Heart left ventricle (tissue), 16 donors: ENCODE results near the gene KIF21B. TPM values are rescaled to one million over a fixed set of nuclear protein-coding genes. Genes with fewer than 3 reads are reported as not detected.
"Not testable (repeated sequence)": the region's sequence is repeated elsewhere in the genome, so short reads cannot be mapped to it uniquely, and the experiment has no call there.

Source experiments
- ATAC-seq, 4 donors: fragments of 200-7000 bp; cut with Tn5 transposase; one replicate each; pipeline ENCODE4 v1.9.1; 2020 to 2022; ENCODE audit warnings: moderate library complexity in 4 of 4, mild to moderate bottlenecking in 3 of 4, moderate number of reproducible peaks in 1 of 4
- DNase-seq, 5 donors: peaks; one replicate each; pipeline ENCODE4 v3.0.0-alpha.2; 2020
- H3K27ac ChIP-seq, 12 donors: fragments of 200-600 bp; sonication (generic) in 4 of 12; one replicate each; pipeline versions ENCODE4 v1.5.0 to v1.8.0; 2016 to 2022; ENCODE audit warnings: mild to moderate bottlenecking in 2 of 12
- H3K27me3 ChIP-seq, 9 donors: fragments of 200-600 bp; sonication (generic) in 2 of 9; one replicate each; pipeline versions ENCODE4 v1.5.1 to v1.8.0; 2016 to 2022; ENCODE audit warnings: mild to moderate bottlenecking in 3 of 9
- H3K36me3 ChIP-seq, 9 donors: fragments of 200-600 bp; sonication (generic) in 2 of 9; one replicate each; pipeline versions ENCODE4 v1.5.0 to v1.8.0; 2018 to 2022; ENCODE audit warnings: mild to moderate bottlenecking in 2 of 9
- H3K4me1 ChIP-seq, 12 donors: fragments of 200-600 bp; sonication (generic) in 4 of 12; one replicate each; pipeline versions ENCODE4 v1.5.0 to v1.8.0; 2016 to 2022; ENCODE audit warnings: mild to moderate bottlenecking in 3 of 12
- H3K4me3 ChIP-seq, 12 donors: fragments of 200-600 bp; sonication (generic) in 4 of 12; one replicate each; pipeline versions ENCODE4 v1.5.0 to v1.8.0; 2017 to 2022; ENCODE audit warnings: mild to moderate bottlenecking in 9 of 12, moderate library complexity in 4 of 12
- H3K9me3 ChIP-seq, 12 donors: fragments of 200-600 bp; sonication (generic) in 4 of 12; one replicate each; pipeline versions ENCODE4 v1.5.0 to v1.8.0; 2016 to 2022; ENCODE audit warnings: mild to moderate bottlenecking in 1 of 12
- POLR2A ChIP-seq, 2 donors: fragments of 450-650 bp; IDR thresholded peaks; one replicate each; pipeline ENCODE4 v1.6.1; 2017; ENCODE audit warnings: antibody characterized with exemption in 2 of 2, mild to moderate bottlenecking in 2 of 2, moderate library complexity in 2 of 2
- WGBS, 4 donors: extraction: QIAGEN DNeasy Blood & Tissue Kit in 2 of 4; methylation state at CpG; one replicate each; pipeline versions ENCODE4 v1.1.5 to v1.1.7; 2013 to 2018; 5-methylcytosine and 5-hydroxymethylcytosine counted together
- intact Hi-C, 10 donors: fragments of 100-400 bp; cut with DNase I; formaldehyde crosslinking; loops; one replicate each; pipeline versions ENCODE4 v1.11.1 to v1.14.2; 2022
- polyA plus RNA-seq, 2 donors: library from polyadenylated mRNA; stranded (reverse); fragments of 200-250 nt; gene quantifications; one replicate each; pipeline ENCODE4 v1.2.3, GENCODE V29; 2013
- total RNA-seq, 9 donors: library from RNA; depleted of rRNA in 2 of 9; stranded (reverse); fragments of >200 nt in 2 of 9; fragmentation: NEBNext Ultra II Directional in 3 of 9; extraction: Animal tissue kit (Norgen Biotek cat#: 25700) in 3 of 9; gene quantifications; one replicate each; pipeline versions ENCODE4 v1.1.0 to v1.2.4, GENCODE V29; 2016 to 2023
- TF ChIP-seq, protein P1 (sequence below), 12 donors: fragments of 200-600 bp; sonication (generic) in 4 of 12; IDR thresholded peaks; one replicate each; pipeline versions ENCODE4 v1.5.0 to v1.8.0; 2018 to 2022; ENCODE audit warnings: antibody characterized with exemption in 12 of 12, mild to moderate bottlenecking in 5 of 12
- donor health status: ischemic (EF 13 %, LVEDD 7.1; RV severe dilation, severe dysfunction).
- donor health status: healthy with polysubstance abuse.
- donor health status: DM: no; HTN: yes; CAD: no.
- donor health status: DM: no; HTN: no; CAD: no.
- donor health status: ischemic (EF 25% LVEDD 6.9; RV normal size, moderate dysfunction).
- donor health status: ischemic (EF 25% LVEDD 5.7; RV mildly dilated, moderate dysfunction).
- donor health status: healthy.
- donor health status: DM: yes; HTN: yes; CAD: no.
- donor health status: ischemic (EF 35%, LVEDD 5.7; RV mildly dilated, moderate dysfunction).
- donor health status: nonischemic (EF 11% LVEDD 7.7; RV severe dilation, severe dysfunction).
- donor health status: DM: yes; HTN: yes; CAD: no.
- donor health status: PGD.
- donor health status: ischemic (EF 29% LVEDD 5.4; RV normal size, mild dysfunction).
- donor health status: nonischemic (EF 23%, LVEDD 6.1; RV moderate dilation, normal function).

KIF21B gene
- total and polyA plus RNA-seq, 11 donors: 0.21 to 3.6 (median 0.46) TPM

DNA sequence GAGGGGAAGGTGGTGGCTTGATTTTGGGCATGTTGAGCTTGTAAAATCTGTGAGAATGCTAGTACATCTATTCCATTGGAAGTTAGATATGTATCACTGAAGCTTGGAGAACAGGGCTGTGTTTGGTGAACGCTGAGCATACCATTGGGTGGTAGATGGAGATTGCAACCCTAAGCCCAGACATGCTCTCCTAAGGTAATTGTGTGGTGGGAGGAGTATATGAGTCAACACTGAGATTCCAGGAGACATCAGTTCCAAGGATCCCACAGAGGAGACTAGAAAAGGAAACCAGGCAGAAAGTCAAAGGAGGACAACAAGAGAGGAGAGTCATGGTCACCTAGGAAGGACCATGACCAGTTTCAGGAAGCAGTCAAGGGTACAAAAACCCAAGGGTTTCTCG, 60.4 kb downstream of the KIF21B start:
- no peak for ATAC-seq
- 90 to 98% (median 96%) methylated on average over 2 of the region's 2 CpGs for WGBS, 4 donors
- H3K4me1 ChIP-seq: no peaks in the 10 kb centered on the region
- H3K36me3 ChIP-seq: no peaks in the 10 kb centered on the region
- DNase-seq: no peak
- H3K9me3 ChIP-seq: no peaks in the 10 kb centered on the region
- no peak overlapping the region for H3K4me3 ChIP-seq
- TF ChIP-seq, protein P1, sequence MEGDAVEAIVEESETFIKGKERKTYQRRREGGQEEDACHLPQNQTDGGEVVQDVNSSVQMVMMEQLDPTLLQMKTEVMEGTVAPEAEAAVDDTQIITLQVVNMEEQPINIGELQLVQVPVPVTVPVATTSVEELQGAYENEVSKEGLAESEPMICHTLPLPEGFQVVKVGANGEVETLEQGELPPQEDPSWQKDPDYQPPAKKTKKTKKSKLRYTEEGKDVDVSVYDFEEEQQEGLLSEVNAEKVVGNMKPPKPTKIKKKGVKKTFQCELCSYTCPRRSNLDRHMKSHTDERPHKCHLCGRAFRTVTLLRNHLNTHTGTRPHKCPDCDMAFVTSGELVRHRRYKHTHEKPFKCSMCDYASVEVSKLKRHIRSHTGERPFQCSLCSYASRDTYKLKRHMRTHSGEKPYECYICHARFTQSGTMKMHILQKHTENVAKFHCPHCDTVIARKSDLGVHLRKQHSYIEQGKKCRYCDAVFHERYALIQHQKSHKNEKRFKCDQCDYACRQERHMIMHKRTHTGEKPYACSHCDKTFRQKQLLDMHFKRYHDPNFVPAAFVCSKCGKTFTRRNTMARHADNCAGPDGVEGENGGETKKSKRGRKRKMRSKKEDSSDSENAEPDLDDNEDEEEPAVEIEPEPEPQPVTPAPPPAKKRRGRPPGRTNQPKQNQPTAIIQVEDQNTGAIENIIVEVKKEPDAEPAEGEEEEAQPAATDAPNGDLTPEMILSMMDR (IDR thresholded peaks at IDR 0.05): no peak
- TF ChIP-seq POLR2A (IDR thresholded peaks at IDR 0.05): no peak
- intact Hi-C loops: no loop called here
- H3K27ac ChIP-seq: no peak overlapping the region
- H3K27me3 ChIP-seq: peaks cover 0 to 3% (median 0%) of the 10 kb centered on the region in 9 donors

DNA sequence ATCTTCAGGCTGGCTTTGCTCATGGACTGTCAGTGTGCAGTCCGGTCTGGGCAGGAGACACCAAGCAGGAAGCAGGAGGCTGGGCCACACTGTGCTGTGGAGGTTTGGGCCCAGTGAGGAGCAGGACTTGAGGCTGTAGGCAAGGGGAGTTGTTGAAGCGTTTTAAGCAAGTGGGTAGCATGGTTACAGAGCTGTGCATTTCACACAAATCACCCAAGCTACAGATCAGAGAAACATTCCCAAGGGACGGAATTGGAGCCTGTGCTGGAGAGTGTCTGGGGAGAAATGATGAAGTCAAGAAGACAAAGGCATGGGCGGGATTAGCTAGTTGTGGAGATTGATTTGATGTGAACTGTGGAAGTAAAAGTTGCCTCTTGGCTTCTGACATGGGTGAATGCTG, 60.9 kb downstream of the KIF21B start:
- intact Hi-C loops: no loop called here
- H3K27me3 ChIP-seq: peaks cover 0 to 3% (median 0%) of the 10 kb centered on the region in 9 donors
- no peaks in the 10 kb centered on the region for H3K36me3 ChIP-seq
- H3K4me1 ChIP-seq: no peaks in the 10 kb centered on the region
- no peak overlapping the region for H3K4me3 ChIP-seq
- no peak for ATAC-seq
- 73 to 89% (median 84%) methylated on average over 4 of the region's 4 CpGs for WGBS, 4 donors
- H3K27ac ChIP-seq: no peak overlapping the region
- TF ChIP-seq, protein P1 (IDR thresholded peaks at IDR 0.05): no peak
- TF ChIP-seq POLR2A (IDR thresholded peaks at IDR 0.05): no peak
- peak in 1 of 5 donors; percentile 14 for DNase-seq
- no peaks in the 10 kb centered on the region for H3K9me3 ChIP-seq

DNA sequence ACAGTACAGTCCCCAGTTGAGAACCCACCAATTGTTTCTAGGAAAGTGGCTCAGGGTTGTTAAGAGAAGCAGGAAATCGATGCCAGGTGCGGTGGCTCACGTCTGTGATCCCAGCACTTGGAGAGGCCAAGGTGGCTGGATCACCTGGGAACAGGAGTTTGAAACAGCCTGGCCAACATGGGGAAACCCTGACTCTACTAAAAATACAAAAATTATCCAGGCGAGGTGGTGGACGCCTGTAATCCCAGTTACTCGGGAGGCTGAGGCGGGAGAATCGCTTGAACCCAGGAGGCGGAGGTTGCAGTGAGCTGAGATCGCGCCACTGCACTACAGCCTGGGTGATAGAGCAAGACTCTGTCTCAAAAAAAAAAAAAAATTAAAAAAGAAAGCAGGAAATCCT, 61.4 kb downstream of the KIF21B start:
- intact Hi-C loops, H3K36me3 ChIP-seq, ATAC-seq, H3K27me3 ChIP-seq, H3K27ac ChIP-seq, H3K4me3 ChIP-seq, H3K9me3 ChIP-seq, H3K4me1 ChIP-seq: not testable (repeated sequence)
- 92 to 94% (median 93%) methylated on average over 11 of the region's 11 CpGs for WGBS, 4 donors
- DNase-seq: peak in 1 of 5 donors; percentile 10

DNA sequence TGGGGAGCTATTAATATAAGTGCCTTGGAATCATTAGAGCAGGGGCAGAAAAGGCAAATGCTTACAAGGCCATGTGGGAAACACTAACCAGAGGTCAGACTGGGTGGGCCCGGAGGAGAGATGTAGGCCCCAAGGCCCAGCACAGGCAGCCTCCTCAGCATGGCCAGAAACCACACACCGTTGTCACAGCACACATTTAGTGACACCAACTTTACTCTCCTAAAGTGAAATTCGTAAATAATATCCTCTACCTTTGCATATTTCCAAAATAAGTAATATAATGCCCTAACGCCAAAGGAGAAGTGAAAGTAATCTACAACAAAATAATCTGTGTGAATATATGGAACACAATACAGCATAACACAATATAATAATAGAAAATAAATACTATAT, 62.6 kb downstream of the KIF21B start:
- Histone ChIP-seq H3K36me3 (no peaks in the 10 kb centered on the region), H3K4me3 (no peak overlapping the region), H3K27me3 (peaks cover 0 to 3% (median 0%) of the 10 kb centered on the region in 9 donors), H3K4me1 (no peaks in the 10 kb centered on the region), H3K27ac (no peak overlapping the region), H3K9me3 (no peaks in the 10 kb centered on the region)
- no peak for ATAC-seq
- TF ChIP-seq, protein P1 (IDR thresholded peaks at IDR 0.05): no peak
- no peak for TF ChIP-seq POLR2A (IDR thresholded peaks at IDR 0.05)
- WGBS, 4 donors: 91 to 96% (median 93%) methylated on average over 4 of the region's 4 CpGs
- peak in 1 of 5 donors; percentile 9 for DNase-seq
- intact Hi-C loops: no loop called here

DNA sequence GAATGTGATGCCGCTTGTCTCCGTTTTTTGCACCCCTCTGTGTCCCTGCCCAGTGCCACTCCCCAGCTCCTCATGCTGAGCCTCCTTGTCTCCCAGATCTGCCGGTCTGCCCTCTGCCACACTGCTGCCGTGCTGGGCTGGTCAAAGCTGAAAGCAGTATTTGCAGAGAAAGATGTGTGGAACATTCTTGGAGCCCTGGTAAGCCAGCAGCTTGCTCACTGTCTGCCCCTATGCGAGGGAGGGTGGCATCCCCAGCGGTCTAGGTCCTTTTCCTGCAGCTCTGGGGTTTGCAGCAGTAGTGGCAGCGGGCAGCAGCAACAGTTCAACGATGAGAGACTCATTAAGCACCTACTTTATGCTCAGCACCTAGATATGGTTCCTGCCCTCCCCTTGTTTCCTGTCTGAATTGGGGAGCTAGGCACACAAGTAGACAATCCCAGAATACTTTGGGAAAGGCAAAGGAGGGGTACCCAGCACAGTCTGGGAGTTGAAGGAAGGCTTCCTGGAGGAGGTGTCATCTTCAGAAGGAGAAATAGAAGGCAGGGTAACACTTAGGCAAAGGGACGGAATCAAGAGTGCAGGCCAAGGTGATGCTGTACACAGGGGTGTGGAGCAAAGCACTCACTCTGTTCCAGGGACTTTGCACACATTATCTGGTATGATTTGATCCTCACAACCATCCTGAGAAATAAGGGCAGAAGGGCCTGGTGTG, 63.1 kb downstream of the KIF21B start:
- ATAC-seq (no peak), DNase-seq (peak in 1 of 5 donors; percentile 7)
- 70 to 82% (median 72%) methylated on average over 9 of the region's 9 CpGs for WGBS, 4 donors
- H3K4me3 ChIP-seq: no peak overlapping the region
- peaks cover 0 to 3% (median 0%) of the 10 kb centered on the region in 9 donors for H3K27me3 ChIP-seq
- intact Hi-C loops: no loop called here
- H3K36me3 ChIP-seq: no peaks in the 10 kb centered on the region
- TF ChIP-seq, protein P1 (IDR thresholded peaks at IDR 0.05): no peak
- TF ChIP-seq POLR2A (IDR thresholded peaks at IDR 0.05): no peak
- H3K4me1 ChIP-seq: no peaks in the 10 kb centered on the region
- no peak overlapping the region for H3K27ac ChIP-seq
- H3K9me3 ChIP-seq: no peaks in the 10 kb centered on the region
